Liver (tissue), 9 donors: ENCODE measurements around the gene ABCA12. TPM values are rescaled to one million over a fixed set of nuclear protein-coding genes. Genes with fewer than 3 reads are reported as not detected.

Experiments used
- DNase-seq: peaks from one replicate; pipeline ENCODE4 v3.0.0-alpha.2; 2017; ENCODE audit warnings: low spot score
- H3K27ac ChIP-seq, 2 donors: one replicate each; pipeline ENCODE4 v1.7.0; 2013; ENCODE audit warnings: inconsistent platforms in 2 of 2, low read length in 2 of 2, control low read depth in 1 of 2, low read depth in 1 of 2, mild to moderate bottlenecking in 1 of 2
- H3K27me3 ChIP-seq, 4 donors: one replicate each; pipeline versions ENCODE4 v1.6.1 to v1.7.0; 2013; ENCODE audit warnings: low read length in 3 of 4, inconsistent platforms in 1 of 4, mild to moderate bottlenecking in 1 of 4, moderate library complexity in 1 of 4; ENCODE audit not compliant: control insufficient read depth in 4 of 4, insufficient read depth in 4 of 4
- H3K36me3 ChIP-seq, 4 donors: one replicate each; pipeline versions ENCODE4 v1.6.1 to v1.7.0; 2013; ENCODE audit warnings: low read length in 3 of 4, mild to moderate bottlenecking in 3 of 4, low read depth in 1 of 4, moderate library complexity in 1 of 4; ENCODE audit not compliant: control insufficient read depth in 4 of 4, insufficient read depth in 3 of 4
- H3K4me1 ChIP-seq, 4 donors: one replicate each; pipeline versions ENCODE4 v1.6.1 to v1.7.0; 2013; ENCODE audit warnings: low read length in 3 of 4, mild to moderate bottlenecking in 3 of 4, moderate library complexity in 1 of 4; ENCODE audit not compliant: control insufficient read depth in 4 of 4, insufficient read depth in 4 of 4
- H3K4me3 ChIP-seq, 3 donors: one replicate each; pipeline versions ENCODE4 v1.6.1 to v1.7.0; 2013; ENCODE audit warnings: low read length in 3 of 3, control low read depth in 1 of 3, low read depth in 1 of 3, mild to moderate bottlenecking in 1 of 3
- H3K9ac ChIP-seq, 2 donors: one replicate each; pipeline ENCODE4 v1.7.0; 2013; ENCODE audit warnings: low read length in 2 of 2, mild to moderate bottlenecking in 2 of 2, moderate library complexity in 2 of 2, control low read depth in 1 of 2, low read depth in 1 of 2
- H3K9me3 ChIP-seq, 4 donors: one replicate each; pipeline versions ENCODE4 v1.6.1 to v1.7.0; 2013; ENCODE audit warnings: low read length in 3 of 4; ENCODE audit not compliant: control insufficient read depth in 4 of 4
- ATF3 ChIP-seq: IDR thresholded peaks from 2 replicates; pipeline ENCODE4 v1.6.1; 2016; ENCODE audit warnings: antibody characterized with exemption
- EGR1 ChIP-seq, 2 donors: IDR thresholded peaks; 2 replicates each; pipeline ENCODE4 v1.6.1; 2016 to 2018; ENCODE audit warnings: antibody characterized with exemption in 2 of 2, low read depth in 2 of 2
- FOXA1 ChIP-seq: IDR thresholded peaks from 2 replicates; pipeline ENCODE4 v1.6.1; 2016; ENCODE audit warnings: antibody characterized with exemption
- FOXA2 ChIP-seq: IDR thresholded peaks from 2 replicates; pipeline ENCODE4 v1.6.1; 2016; ENCODE audit warnings: antibody characterized with exemption
- HNF4A ChIP-seq, 2 donors: conservative IDR thresholded peaks; 2 replicates each; pipeline ENCODE4 v1.6.1; 2016; ENCODE audit warnings: antibody characterized with exemption in 2 of 2, mild to moderate bottlenecking in 2 of 2
- HNF4G ChIP-seq: IDR thresholded peaks from 2 replicates; pipeline ENCODE4 v1.6.1; 2016; ENCODE audit warnings: antibody characterized with exemption
- JUND ChIP-seq, 2 donors: IDR thresholded peaks; 2 replicates each; pipeline ENCODE4 v1.6.1; 2016; ENCODE audit warnings: antibody characterized with exemption in 2 of 2
- NR2F2 ChIP-seq: IDR thresholded peaks from 2 replicates; pipeline ENCODE4 v1.6.1; 2016; ENCODE audit warnings: antibody characterized with exemption
- RAD21 ChIP-seq, 2 donors: IDR thresholded peaks; 2 replicates each; pipeline ENCODE4 v1.6.1; 2016; ENCODE audit warnings: antibody characterized with exemption in 2 of 2, mild to moderate bottlenecking in 2 of 2
- REST ChIP-seq: IDR thresholded peaks from 2 replicates; pipeline ENCODE4 v1.6.1; 2016; ENCODE audit warnings: antibody characterized with exemption, mild to moderate bottlenecking
- RXRA ChIP-seq, 2 donors: IDR thresholded peaks; 2 replicates each; pipeline ENCODE4 v1.6.1; 2017 to 2018; ENCODE audit warnings: antibody characterized with exemption in 2 of 2, mild to moderate bottlenecking in 1 of 2
- SP1 ChIP-seq: IDR thresholded peaks from 2 replicates; pipeline ENCODE4 v1.6.1; 2018; ENCODE audit warnings: antibody characterized with exemption, mild to moderate bottlenecking
- YY1 ChIP-seq: IDR thresholded peaks from 2 replicates; pipeline ENCODE4 v1.6.1; 2016; ENCODE audit warnings: antibody characterized with exemption, mild to moderate bottlenecking
- WGBS: extraction: QIAGEN DNeasy Blood & Tissue Kit; methylation state at CpG from one replicate; pipeline ENCODE4 v1.1.7; 2013; 5-methylcytosine and 5-hydroxymethylcytosine counted together
- polyA plus RNA-seq, 2 donors: library from polyadenylated mRNA; stranded (reverse) in 1 of 2; unstranded in 1 of 2; fragments of 200-250 nt in 1 of 2; fragments of >200 nt in 1 of 2; fragmentation: Nextera tagmentation in 1 of 2; extraction: Ambion mirVana in 1 of 2; gene quantifications; one replicate each; pipeline versions ENCODE4 v1.2.1 to v1.2.3, GENCODE V29; 2013 to 2015
- total RNA-seq, 2 donors: library from RNA; depleted of rRNA; stranded (reverse); fragments of >200 nt; gene quantifications; one replicate each; pipeline ENCODE4 v1.2.3, GENCODE V29; 2014
- TF ChIP-seq, protein P1 (sequence below): IDR thresholded peaks from 2 replicates; pipeline ENCODE4 v1.6.1; 2016; ENCODE audit warnings: antibody characterized with exemption
- TF ChIP-seq, protein P2 (sequence below): IDR thresholded peaks from 2 replicates; pipeline ENCODE4 v1.6.1; 2016; ENCODE audit warnings: antibody characterized with exemption
- TF ChIP-seq, protein P3 (sequence below): fragments of 150-350 bp; IDR thresholded peaks from 2 replicates; pipeline ENCODE4 v1.5.1; 2017; ENCODE audit warnings: improper control_type of control experiment, low read depth, low read length; ENCODE audit not compliant: missing input control
- donor health status: healthy.
- donor health status: healthy.
- donor health status: healthy.
- donor health status: healthy.
- donor health status: healthy.

ABCA12 gene
- total and polyA plus RNA-seq, 4 donors: 0.03 TPM; not detected in 3

DNA sequence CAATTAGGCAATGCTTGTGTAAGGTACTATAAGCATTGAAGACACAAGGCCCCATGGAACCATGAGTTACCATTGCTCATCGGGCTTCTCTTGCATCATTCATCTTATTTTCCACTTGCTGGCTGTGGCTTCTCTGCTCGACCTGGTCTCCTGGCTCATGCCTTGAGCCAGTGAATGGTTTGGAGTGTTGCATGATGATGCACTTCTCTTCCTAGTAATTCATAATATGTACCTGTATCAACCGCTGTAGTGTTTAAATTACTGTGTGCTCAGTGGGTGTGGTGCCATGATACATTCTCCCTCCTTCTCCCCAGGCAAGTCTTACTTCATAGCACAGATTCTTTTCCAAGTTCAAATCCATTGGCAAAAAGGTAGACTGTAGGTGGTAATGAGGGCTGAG, 66.8 kb downstream of the ABCA12 start:
- no peak for DNase-seq
- Histone ChIP-seq H3K36me3 (no peaks in the 10 kb centered on the region), H3K27ac (no peak overlapping the region), H3K9ac (no peak overlapping the region), H3K9me3 (no peaks in the 10 kb centered on the region), H3K4me3 (no peak overlapping the region), H3K27me3 (no peaks in the 10 kb centered on the region), H3K4me1 (no peaks in the 10 kb centered on the region)
- TF ChIP-seq HNF4G: no peak
- no peak for TF ChIP-seq FOXA2
- TF ChIP-seq, protein P1, sequence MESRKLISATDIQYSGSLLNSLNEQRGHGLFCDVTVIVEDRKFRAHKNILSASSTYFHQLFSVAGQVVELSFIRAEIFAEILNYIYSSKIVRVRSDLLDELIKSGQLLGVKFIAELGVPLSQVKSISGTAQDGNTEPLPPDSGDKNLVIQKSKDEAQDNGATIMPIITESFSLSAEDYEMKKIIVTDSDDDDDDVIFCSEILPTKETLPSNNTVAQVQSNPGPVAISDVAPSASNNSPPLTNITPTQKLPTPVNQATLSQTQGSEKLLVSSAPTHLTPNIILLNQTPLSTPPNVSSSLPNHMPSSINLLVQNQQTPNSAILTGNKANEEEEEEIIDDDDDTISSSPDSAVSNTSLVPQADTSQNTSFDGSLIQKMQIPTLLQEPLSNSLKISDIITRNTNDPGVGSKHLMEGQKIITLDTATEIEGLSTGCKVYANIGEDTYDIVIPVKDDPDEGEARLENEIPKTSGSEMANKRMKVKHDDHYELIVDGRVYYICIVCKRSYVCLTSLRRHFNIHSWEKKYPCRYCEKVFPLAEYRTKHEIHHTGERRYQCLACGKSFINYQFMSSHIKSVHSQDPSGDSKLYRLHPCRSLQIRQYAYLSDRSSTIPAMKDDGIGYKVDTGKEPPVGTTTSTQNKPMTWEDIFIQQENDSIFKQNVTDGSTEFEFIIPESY: no peak
- no peak for TF ChIP-seq JUND (IDR thresholded peaks at IDR 0.05)
- 73% methylated on average over 3 of the region's 3 CpGs for WGBS

DNA sequence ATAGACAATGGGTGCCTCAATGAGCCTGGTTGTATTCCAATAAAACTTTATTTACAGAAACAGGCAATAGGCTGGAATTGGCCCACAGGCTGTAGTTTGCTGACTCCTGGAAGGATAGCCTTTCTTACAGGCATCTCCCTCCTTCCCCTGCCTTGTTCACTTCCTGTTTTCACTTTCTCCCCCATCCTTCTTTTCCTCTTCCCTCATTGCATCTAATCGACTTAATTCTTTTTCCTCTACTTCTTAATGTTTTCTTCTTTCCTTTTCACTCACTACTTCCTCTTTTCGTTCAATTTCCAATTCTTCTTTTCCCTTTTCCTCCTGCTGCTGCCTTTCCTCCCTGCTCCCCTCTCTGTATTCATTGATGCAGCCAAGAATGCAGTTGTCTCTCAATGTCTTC, 70.0 kb downstream of the ABCA12 start:
- H3K9ac ChIP-seq: no peak overlapping the region
- no peak overlapping the region for H3K4me3 ChIP-seq
- no peaks in the 10 kb centered on the region for H3K27me3 ChIP-seq
- TF ChIP-seq YY1 (no peak), FOXA2 (no peak), SP1 (no peak), HNF4G (no peak), RXRA (IDR thresholded peaks at IDR 0.05) (no peak), RAD21 (IDR thresholded peaks at IDR 0.05) (no peak), FOXA1 (no peak)
- TF ChIP-seq, protein P2, sequence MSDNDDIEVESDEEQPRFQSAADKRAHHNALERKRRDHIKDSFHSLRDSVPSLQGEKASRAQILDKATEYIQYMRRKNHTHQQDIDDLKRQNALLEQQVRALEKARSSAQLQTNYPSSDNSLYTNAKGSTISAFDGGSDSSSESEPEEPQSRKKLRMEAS: no peak
- no peaks in the 10 kb centered on the region for H3K4me1 ChIP-seq
- DNase-seq: no peak
- no peaks in the 10 kb centered on the region for H3K9me3 ChIP-seq
- H3K27ac ChIP-seq: no peak overlapping the region
- WGBS: 55% methylated on average over 2 of the region's 2 CpGs
- no peaks in the 10 kb centered on the region for H3K36me3 ChIP-seq

DNA sequence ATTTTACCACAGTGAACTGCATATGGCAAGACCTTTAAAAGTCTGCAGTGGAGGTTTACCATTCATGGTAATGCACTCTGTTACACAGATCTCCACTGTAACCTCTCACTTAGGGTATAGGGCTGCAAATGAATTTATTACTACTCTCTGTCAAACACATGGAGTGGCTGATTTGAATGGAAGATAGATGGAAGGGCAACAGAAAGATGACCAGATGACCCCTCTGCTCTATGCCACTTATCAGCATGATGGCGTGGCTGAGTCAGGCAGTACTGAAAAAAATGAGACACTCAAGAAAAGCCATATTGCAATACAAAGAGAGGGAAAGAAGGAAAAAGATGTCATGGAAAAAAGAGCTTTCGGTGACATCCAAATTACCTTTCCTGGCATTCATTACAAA, 72.3 kb downstream of the ABCA12 start:
- Histone ChIP-seq H3K4me3 (no peak overlapping the region), H3K27ac (no peak overlapping the region), H3K4me1 (no peaks in the 10 kb centered on the region), H3K9me3 (no peaks in the 10 kb centered on the region), H3K36me3 (no peaks in the 10 kb centered on the region), H3K27me3 (no peaks in the 10 kb centered on the region), H3K9ac (no peak overlapping the region)
- TF ChIP-seq, protein P3, sequence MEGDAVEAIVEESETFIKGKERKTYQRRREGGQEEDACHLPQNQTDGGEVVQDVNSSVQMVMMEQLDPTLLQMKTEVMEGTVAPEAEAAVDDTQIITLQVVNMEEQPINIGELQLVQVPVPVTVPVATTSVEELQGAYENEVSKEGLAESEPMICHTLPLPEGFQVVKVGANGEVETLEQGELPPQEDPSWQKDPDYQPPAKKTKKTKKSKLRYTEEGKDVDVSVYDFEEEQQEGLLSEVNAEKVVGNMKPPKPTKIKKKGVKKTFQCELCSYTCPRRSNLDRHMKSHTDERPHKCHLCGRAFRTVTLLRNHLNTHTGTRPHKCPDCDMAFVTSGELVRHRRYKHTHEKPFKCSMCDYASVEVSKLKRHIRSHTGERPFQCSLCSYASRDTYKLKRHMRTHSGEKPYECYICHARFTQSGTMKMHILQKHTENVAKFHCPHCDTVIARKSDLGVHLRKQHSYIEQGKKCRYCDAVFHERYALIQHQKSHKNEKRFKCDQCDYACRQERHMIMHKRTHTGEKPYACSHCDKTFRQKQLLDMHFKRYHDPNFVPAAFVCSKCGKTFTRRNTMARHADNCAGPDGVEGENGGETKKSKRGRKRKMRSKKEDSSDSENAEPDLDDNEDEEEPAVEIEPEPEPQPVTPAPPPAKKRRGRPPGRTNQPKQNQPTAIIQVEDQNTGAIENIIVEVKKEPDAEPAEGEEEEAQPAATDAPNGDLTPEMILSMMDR: no peak
- TF ChIP-seq REST (no peak), YY1 (no peak), RAD21 (IDR thresholded peaks at IDR 0.05) (no peak), FOXA1 (no peak), HNF4A (conservative IDR thresholded peaks at IDR 0.05) (no peak), EGR1 (IDR thresholded peaks at IDR 0.05; ENCODE audit: low read depth in 2 of 2) (no peak), HNF4G (no peak), FOXA2 (no peak), JUND (IDR thresholded peaks at IDR 0.05) (no peak), NR2F2 (no peak), ATF3 (no peak), RXRA (IDR thresholded peaks at IDR 0.05) (no peak)
- TF ChIP-seq, protein P1: no peak
- 75% methylated on average over 2 of the region's 2 CpGs for WGBS
- no peak for DNase-seq
